HG02938 (cell line): ENCODE measurements around the gene MVD.
A peak's percentile ranks its signal among the peaks of the same experiment; 100 is the strongest.

Experiments used
- ATAC-seq: cut with Tn5 transposase; IDR thresholded peaks from one replicate; pipeline ENCODE4 v1.9.1; 2021; ENCODE audit warnings: mild to moderate bottlenecking, moderate library complexity; ENCODE audit not compliant: unreplicated experiment

The MVD gene, protein sequence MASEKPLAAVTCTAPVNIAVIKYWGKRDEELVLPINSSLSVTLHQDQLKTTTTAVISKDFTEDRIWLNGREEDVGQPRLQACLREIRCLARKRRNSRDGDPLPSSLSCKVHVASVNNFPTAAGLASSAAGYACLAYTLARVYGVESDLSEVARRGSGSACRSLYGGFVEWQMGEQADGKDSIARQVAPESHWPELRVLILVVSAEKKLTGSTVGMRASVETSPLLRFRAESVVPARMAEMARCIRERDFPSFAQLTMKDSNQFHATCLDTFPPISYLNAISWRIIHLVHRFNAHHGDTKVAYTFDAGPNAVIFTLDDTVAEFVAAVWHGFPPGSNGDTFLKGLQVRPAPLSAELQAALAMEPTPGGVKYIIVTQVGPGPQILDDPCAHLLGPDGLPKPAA

GRCh38 chr16:88662843-88663606, at the start of gene MVD:
TSS of gene MVD (minus strand) at chr16:88663091. CDS start at chr16:88663080, 11 bp downstream.
- ATAC-seq: peak; percentile 87

- no peak for ATAC-seq
These were observed 49.6 kb upstream of the MVD start for GRCh38 chr16:88712362-88712979.

- ATAC-seq: no peak
These were observed 49.0 kb upstream of the MVD start for GRCh38 chr16:88711750-88712340.

GRCh38 chr16:88710556-88710955, 47.7 kb upstream of the MVD start:
- ATAC-seq: no peak

DNA sequence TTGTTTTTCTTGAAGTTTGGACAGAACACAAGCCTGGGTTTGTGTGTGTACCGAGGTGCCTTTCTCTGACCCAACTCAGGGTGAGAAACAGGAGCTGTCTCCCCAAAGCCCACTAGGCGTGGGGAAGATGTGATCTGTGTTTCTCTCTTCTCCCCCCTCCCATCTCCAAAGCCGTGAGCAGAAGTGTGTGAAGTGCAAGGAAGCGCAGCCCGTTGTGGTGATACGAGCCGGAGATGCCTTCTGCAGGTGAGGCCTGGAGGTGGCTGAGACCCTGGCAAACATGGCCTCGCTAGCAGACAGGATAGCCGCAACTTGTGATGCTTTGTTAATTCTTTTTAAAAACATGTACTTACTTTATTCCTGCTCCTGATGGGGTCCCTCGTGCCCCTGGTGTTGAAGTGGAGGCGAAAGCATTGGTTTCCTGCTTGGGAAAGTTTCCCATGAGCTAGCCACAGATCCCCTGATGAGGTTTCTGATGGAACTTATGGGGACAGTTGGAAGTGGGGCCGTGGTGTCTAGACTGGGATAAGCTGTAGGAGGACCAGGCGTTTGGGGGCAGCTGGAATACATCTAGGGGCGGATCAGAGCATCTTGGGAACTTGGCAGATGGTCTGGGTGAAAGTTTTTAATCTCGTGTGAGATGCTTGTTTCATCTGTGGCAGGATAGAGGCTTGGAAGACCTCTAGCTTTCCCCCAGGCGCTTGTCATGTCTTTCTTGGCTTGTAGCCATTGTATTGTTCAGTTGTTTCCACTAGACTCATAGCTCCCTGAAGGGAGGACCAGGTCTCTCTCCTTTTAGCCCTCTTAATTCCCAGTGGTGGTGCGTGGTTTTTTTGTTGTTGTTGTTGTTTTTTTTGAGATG, 44.3 kb upstream of the MVD start:
- no peak for ATAC-seq

GRCh38 chr16:88706229-88706964, 43.5 kb upstream of the MVD start, which contains the start of the genes CTU2 and RNF166:
TSS of gene CTU2 (plus strand) at chr16:88706503. CDS start at chr16:88706531, 28 bp downstream.
TSS of gene RNF166 (minus strand) at chr16:88706408. CDS start at chr16:88706325, 83 bp downstream.
- ATAC-seq: peak; percentile 46

GRCh38 chr16:88705801-88706228, 42.9 kb upstream of the MVD start:
- peak; percentile 27 for ATAC-seq

GRCh38 chr16:88705076-88705684, 42.3 kb upstream of the MVD start:
- no peak for ATAC-seq

GRCh38 chr16:88703486-88704309, 40.8 kb upstream of the MVD start:
- ATAC-seq: no peak

GRCh38 chr16:88702371-88703210, 39.7 kb upstream of the MVD start:
- ATAC-seq: no peak

DNA sequence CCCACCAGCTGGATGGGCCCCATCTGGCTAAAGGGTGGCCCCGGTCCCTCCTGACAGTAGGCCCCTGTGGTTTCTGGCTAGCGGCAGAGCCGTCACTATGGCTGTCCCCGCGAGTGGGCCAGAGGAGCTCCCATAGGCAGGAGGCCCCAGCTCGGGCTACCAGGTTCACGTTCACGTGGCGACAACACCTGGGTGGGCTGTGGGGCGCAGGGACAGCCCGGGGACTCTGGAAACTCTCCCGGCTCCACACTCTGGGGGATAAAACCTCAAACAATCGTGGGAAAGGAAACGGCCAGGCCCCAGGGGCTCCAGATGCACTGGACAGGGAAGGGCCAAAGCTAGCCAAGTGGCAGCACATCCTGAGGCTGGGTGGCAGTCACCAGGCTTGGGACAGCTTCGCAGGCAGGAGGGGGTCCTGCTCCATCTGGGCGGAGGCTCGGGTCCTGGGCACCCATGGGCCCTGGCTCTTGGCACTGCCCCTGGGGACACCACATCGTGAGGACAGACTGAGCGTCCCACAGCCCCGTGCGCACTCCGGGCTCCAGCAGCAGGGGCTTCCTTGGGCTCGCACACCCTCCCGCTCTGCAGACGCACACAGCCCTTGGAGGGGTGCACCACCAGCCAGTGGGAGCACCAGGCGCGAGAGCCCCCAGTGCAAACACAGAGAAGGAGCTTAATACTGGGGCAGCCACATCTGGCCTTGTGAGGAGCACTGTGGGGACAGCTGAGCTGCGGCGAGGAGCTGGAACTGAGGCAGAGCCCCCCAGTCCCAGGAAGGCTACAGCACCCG, 38.9 kb upstream of the MVD start:
- ATAC-seq: no peak

- ATAC-seq: peak; percentile 68
These were observed 38.0 kb upstream of the MVD start for GRCh38 chr16:88700636-88701482.

DNA sequence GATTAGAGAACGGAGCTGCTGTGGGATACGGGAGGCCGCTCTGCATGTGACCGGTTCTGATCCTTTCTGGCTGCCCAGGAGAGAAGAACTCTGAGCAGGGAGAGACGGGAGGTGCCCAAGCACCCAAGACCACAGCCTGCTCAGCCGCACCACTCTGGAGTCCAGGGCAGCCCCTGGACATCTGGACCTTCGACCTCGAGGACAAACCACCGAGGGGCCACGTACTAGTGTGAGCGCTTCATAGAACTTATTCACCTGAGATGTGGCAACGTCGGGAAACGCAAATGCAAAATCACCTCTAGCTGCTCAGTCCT, 37.4 kb upstream of the MVD start:
- no peak for ATAC-seq

GRCh38 chr16:88699180-88699579, 36.3 kb upstream of the MVD start:
- no peak for ATAC-seq

DNA sequence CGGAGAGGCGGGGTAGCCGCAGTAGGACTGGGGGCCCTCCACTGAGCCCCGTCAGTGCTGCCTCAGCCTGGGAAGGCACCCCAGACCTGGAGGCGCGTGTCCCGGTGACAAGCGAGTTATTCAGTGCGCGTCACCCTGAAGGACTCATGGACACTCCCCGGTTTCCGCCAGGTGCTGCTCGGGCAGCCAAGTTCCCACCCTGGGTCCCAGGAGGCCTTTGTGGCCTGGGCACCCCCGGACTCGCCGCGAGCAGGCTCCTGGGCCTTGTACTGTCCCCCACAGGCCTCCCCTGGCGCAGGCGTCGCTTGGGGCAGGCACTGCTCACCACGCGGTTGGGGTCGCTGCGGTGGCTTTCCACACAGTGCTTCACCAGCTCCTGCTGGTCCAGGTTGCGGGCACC, 35.8 kb upstream of the MVD start:
- ATAC-seq: no peak
